K562 treated with DMSO at 1 percent for 4 hours (cell line): Measurements from ENCODE around the gene BRD3OS. TPM values are rescaled to one million over a fixed set of nuclear protein-coding genes. Genes with fewer than 3 reads are reported as not detected.

Source experiments
- total RNA-seq: library from RNA; unstranded; fragments of 300-600 nt; gene quantifications from 2 replicates; pipeline ENCODE4 v1.2.3, GENCODE V29; 2022; ENCODE audit not compliant: insufficient read depth

BRD3OS gene
- total RNA-seq: 2.8 and 3.9 TPM in 2 replicates

GRCh38 chr9:134024828-134025605, at the start of gene BRD3OS:
BRD3OS (plus strand) TSS chr9:134025481; CDS start chr9:134026748, 1,267 bp downstream.

DNA sequence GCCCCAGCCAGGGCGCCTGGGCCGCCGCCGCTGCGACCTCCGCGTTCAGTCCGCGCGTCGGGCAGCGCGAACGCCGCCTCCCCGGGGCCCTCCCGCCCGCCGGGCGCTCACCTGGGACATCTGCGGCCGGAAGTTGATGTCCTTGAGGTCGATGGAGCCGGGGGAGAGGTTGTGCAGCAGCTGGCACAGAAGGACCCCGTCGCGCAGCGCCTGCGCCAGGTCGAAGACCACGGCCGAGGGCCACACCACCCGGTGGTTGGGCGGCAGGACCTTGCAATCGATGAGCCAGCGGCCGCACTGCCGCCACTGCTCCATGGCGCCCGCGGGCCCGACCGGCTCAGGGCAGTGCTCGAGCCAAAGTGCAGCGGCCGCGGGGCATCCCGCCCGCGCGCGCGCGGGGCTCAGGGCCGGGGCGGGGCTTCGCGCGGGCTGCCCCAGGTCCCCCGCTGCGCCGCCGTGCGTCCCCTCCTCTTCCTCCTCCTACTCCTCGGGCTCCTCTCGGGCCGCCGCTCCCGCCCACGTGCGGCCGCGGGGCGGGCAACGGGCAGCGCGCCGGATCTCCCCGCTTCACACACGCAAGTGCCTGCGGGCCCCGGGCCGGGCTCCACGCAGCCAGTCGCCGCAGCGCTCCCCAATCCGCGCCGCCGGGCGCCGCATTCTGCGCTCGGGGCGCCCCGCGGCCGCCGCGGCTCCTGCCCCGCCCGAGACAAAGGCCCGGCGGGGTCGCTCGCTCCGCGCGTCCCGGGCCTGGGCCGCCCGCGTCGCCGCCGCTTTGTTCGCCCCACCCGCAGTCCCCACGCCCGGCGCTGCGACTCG, 33.1 kb upstream of the BRD3OS start, which contains the start of gene VAV2:
TSS of gene VAV2 (minus strand) at position 361 of the 816 bp plus-strand sequence. CDS start at position 315, 46 bp downstream.

GRCh38 chr9:134067904-134068743, 42.8 kb downstream of the BRD3OS start, which contains the start of gene BRD3:
BRD3 (minus strand) TSS chr9:134068026; CDS start chr9:134053477, 14,549 bp downstream.

Other genes starting within 250 kb of the BRD3OS start
- gene VAV2, start 33.2 kb upstream of the BRD3OS start, total RNA-seq: 0.18 and 0.33 TPM in 2 replicates
- gene BRD3, start 42.5 kb downstream of the BRD3OS start, total RNA-seq: 12.7 and 19.9 TPM in 2 replicates
- 30.5 and 31.0 TPM in 2 replicates for gene WDR5, start 110.6 kb downstream of the BRD3OS start, total RNA-seq
- gene RNU6ATAC, start 139.1 kb downstream of the BRD3OS start, total RNA-seq: not detected in 2 replicates